ENCODE results near the gene DDX49. TPM values are rescaled to one million over a fixed set of nuclear protein-coding genes. Genes with fewer than 3 reads are reported as not detected.
"Not testable (repeated sequence)": the region's sequence is repeated elsewhere in the genome, so short reads cannot be mapped to it uniquely, and the experiment has no call there.

DDX49 gene
- total RNA-seq, 6 experiments from 2014 or later = 37.8 to 57.4 (median 44.0) TPM

DNA sequence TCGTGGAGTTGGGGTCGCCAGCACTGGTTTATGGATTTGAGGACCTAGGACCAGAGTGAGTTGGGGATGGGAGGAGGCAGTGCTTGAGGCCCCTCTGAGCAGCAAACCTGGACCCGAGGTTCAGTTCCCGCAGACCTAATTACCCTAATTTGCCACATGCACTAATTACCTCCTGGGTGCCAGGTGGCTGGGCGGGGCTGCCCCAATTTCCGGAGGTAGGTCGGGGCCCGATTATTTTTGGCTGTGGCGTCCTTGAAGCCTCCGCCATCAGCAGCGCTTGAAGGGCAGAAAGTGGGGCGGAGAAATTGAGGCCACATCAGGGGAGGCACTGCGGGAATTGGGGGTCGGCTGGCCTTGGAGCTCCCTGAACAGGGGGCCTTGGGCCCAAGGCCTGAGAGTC lies 27.4 kb downstream of the DDX49 start:
- H3K36me3 Mint-ChIP-seq (ENCODE audit: low read depth) = peaks cover 16% of the 10 kb centered on the region
- no peak overlapping the region for H3K4me3 Mint-ChIP-seq
- no peaks in the 10 kb centered on the region for H3K9me3 Mint-ChIP-seq
- TF ChIP-seq, protein P1, sequence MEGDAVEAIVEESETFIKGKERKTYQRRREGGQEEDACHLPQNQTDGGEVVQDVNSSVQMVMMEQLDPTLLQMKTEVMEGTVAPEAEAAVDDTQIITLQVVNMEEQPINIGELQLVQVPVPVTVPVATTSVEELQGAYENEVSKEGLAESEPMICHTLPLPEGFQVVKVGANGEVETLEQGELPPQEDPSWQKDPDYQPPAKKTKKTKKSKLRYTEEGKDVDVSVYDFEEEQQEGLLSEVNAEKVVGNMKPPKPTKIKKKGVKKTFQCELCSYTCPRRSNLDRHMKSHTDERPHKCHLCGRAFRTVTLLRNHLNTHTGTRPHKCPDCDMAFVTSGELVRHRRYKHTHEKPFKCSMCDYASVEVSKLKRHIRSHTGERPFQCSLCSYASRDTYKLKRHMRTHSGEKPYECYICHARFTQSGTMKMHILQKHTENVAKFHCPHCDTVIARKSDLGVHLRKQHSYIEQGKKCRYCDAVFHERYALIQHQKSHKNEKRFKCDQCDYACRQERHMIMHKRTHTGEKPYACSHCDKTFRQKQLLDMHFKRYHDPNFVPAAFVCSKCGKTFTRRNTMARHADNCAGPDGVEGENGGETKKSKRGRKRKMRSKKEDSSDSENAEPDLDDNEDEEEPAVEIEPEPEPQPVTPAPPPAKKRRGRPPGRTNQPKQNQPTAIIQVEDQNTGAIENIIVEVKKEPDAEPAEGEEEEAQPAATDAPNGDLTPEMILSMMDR (IDR thresholded peaks at IDR 0.05) = no peak
- H3K27ac Mint-ChIP-seq = no peak overlapping the region
- peaks cover 12% of the 10 kb centered on the region for H3K4me1 Mint-ChIP-seq (ENCODE audit: low read depth)
- no peak for DNase-seq
- peaks cover 1% of the 10 kb centered on the region; the same call in 1 of the 2 replicates for H3K27me3 Mint-ChIP-seq (ENCODE audit: insufficient read depth)

DNA sequence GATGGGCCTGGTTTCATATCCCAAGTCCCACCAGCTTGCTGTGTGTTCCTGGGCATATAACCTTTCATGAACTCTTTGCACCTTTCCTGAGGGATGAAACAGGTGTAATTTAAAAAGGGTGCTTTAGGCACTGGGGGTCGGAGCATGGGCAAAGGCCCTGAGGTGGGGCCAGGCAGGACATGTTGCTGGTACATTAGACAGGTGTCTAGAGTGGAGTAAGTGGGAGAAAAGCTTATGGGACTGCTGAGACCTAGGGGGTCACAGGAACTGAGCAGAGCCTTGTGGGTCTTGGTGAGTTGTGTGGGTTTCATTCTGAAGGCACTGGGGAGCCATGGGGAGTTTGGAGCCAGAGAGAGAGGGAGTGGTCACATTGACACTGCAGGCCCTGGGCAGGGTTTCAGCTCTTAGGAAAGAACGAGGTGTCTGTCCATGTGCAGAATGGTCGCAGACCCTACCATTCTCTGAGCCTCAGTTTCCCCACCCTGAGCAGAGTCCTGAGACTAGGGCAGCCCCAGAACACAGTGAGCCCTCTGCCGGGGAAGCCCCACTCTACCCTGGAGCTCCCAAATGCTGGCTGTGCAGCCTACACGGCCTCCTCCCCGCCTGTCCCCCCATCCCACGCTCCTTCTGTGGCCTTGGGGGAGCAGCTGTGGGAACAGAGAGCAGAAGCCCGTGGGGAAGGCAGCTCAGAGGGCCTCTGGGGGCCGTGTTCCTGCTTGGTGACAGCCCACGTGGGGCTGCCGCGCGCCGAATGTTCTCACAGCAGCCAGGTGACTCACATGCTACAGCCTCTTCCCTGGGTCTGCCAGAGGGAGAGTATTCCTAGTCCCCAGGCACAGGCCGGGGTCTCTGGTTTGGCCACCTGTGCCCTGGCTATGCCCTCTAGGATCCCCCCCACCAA lies 28.8 kb downstream of the DDX49 start:
- TF ChIP-seq, protein P1 (IDR thresholded peaks at IDR 0.05) = no peak
- Mint-ChIP-seq H3K4me1 (ENCODE audit: low read depth) (peaks cover 18% of the 10 kb centered on the region), H3K27ac (no peak overlapping the region), H3K36me3 (ENCODE audit: low read depth) (peaks cover 16% of the 10 kb centered on the region), H3K27me3 (ENCODE audit: insufficient read depth) (peaks cover 1% of the 10 kb centered on the region; the same call in 1 of the 2 replicates), H3K9me3 (no peaks in the 10 kb centered on the region), H3K4me3 (no peak overlapping the region)
- DNase-seq = no peak

DNA sequence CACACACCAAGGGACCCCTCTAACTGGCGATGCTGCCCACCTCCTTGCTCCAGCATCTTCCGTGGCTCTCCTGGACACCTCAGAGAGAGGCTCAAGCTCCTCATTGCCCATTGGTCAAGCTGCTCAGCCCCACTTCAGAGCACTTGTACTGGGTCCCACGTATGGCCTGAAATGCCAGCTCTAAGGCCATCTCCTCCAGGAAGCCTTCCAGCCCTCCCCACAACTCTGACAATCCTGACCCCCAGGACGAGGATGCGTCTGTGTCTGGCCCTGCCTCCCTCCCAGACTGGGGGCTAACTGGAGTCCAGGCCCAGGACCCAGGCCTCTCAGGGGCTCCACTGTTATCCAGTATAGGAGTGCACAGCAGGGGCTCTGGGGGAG lies 29.5 kb downstream of the DDX49 start:
- TF ChIP-seq, protein P1 (IDR thresholded peaks at IDR 0.05) = no peak
- Mint-ChIP-seq H3K4me1 (ENCODE audit: low read depth) (peaks cover 18% of the 10 kb centered on the region), H3K27ac (no peak overlapping the region)

DNA sequence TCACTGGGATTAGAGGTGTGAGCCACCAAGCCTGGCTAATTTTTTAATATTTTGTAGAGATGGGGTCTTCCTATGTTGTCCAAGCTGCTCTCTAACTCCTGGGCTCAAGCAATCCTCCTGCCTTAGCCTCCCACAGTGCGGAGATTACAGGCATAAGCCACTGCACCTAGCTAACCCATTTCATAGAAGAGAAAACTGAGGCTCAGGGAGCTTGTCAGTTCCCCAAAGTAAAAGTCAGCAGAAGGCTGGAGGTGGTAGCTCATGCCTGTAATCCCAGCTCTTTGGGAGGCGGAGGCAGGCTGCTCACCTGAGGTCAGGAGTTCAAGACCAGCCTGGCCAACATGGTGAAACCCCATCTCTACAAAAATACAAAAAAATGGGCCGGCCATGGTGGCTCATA lies 30.3 kb downstream of the DDX49 start:
- no peak overlapping the region for H3K27ac Mint-ChIP-seq
- H3K36me3 Mint-ChIP-seq (ENCODE audit: low read depth) = peaks cover 18% of the 10 kb centered on the region
- TF ChIP-seq, protein P1 (IDR thresholded peaks at IDR 0.05) = no peak
- H3K9me3 Mint-ChIP-seq = no peaks in the 10 kb centered on the region
- H3K4me3 Mint-ChIP-seq = no peak overlapping the region
- DNase-seq = no peak
- H3K4me1 Mint-ChIP-seq (ENCODE audit: low read depth) = peaks cover 18% of the 10 kb centered on the region
- H3K27me3 Mint-ChIP-seq (ENCODE audit: insufficient read depth) = peaks cover 1% of the 10 kb centered on the region; the same call in 1 of the 2 replicates

More for the DNA sequence above, 29.5 kb downstream of the DDX49 start:
- H3K9me3 Mint-ChIP-seq = no peaks in the 10 kb centered on the region
- H3K27me3 Mint-ChIP-seq (ENCODE audit: insufficient read depth) = peaks cover 1% of the 10 kb centered on the region; the same call in 1 of the 2 replicates
- no peak overlapping the region for H3K4me3 Mint-ChIP-seq
- H3K36me3 Mint-ChIP-seq (ENCODE audit: low read depth) = peaks cover 16% of the 10 kb centered on the region
- no peak for DNase-seq

DNA sequence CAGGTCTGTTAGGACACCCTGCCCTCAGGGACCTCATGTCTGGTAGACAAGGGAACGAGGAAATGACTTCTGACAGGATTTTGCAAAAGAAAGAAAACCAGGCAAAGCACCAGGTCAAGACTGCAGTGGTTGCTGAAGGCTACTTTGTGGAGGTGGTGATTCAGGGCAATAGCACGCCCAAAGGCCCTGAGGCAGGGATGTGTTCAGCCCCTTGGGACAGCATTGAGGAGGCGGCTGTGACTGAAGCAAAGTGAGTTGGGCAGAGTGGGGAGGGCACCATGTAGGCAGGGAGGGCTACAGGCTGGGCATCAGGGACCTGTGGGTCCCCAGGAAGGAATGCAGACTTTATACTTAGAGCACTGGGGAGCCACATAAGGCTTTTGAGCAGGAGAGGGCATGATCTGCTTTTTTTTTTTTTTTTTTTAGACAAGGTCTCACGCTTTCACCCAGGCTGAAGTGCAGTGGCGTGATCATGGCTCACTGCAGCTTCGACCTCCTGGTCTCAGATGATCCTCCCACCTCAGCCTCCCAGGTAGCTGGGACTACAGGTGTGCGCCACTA lies 32.3 kb downstream of the DDX49 start:
- DNase-seq = peak; percentile 94
- H3K9me3 Mint-ChIP-seq = no peaks in the 10 kb centered on the region
- peaks cover 18% of the 10 kb centered on the region for H3K4me1 Mint-ChIP-seq (ENCODE audit: low read depth)
- TF ChIP-seq, protein P1 (IDR thresholded peaks at IDR 0.05) = no peak
- H3K4me3 Mint-ChIP-seq = peak overlapping the region; percentile 5; the same call in 1 of the 2 replicates
- peaks cover 11% of the 10 kb centered on the region for H3K36me3 Mint-ChIP-seq (ENCODE audit: low read depth)
- peak overlapping the region; percentile 86 for H3K27ac Mint-ChIP-seq
- H3K27me3 Mint-ChIP-seq (ENCODE audit: insufficient read depth) = peaks cover 1% of the 10 kb centered on the region; the same call in 1 of the 2 replicates

DNA sequence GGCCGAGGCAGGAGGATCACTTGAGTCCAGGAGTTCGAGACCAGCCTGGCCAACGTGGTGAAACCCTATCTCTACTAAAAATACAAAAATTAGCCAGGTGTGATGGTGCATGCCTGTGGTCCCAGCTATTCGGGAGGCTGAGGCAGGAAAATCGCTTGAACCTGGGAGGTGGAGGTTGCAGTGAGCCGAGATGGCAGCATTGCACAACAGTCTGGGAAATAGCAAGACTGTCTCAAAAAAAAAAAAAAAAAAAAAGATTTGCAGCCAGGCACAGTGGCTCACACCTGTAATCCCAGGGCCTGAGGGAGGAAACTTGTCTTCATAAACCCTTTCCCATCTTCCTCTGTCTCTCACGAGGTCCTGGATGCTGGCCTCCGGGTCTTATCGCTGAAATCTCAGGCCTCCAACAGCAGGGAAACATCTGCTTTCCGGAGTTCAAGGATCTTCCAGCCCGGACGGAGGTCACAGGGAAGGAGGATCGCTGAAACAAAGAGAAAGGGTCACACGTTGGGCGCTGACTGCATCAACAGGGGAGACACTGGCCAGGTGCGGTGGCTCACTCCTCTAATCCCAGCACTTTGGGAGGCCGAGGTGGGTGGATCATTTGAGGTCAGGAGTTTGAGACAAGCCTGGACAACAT lies 33.0 kb downstream of the DDX49 start:
- Mint-ChIP-seq H3K36me3 (ENCODE audit: low read depth) (peaks cover 10% of the 10 kb centered on the region), H3K4me1 (ENCODE audit: low read depth) (peaks cover 23% of the 10 kb centered on the region)
- H3K4me3 Mint-ChIP-seq; H3K27me3 Mint-ChIP-seq (ENCODE audit: insufficient read depth); H3K27ac Mint-ChIP-seq; H3K9me3 Mint-ChIP-seq; DNase-seq: not testable (repeated sequence)
